Measurements from ENCODE around the gene ANKS1B. TPM values are rescaled to one million over a fixed set of nuclear protein-coding genes. Genes with fewer than 3 reads are reported as not detected.
A peak's percentile ranks its signal among the peaks of the same experiment; 100 is the strongest.

The ANKS1B gene
- polyA plus RNA-seq, 3 donors: not detected

- Histone ChIP-seq H4K20me1 (ENCODE audit: insufficient read depth, low read length) (no peaks in the 10 kb centered on the region), H3K36me3 (replicated peaks in 1 of 2; ENCODE audit: control insufficient read depth in 1 of 2, insufficient read depth in 2 of 2, low read length in 2 of 2) (no peaks in the 10 kb centered on the region), H3K9ac (ENCODE audit: insufficient read depth, low read length, poor library complexity, severe bottlenecking) (no peak overlapping the region), H3K79me2 (ENCODE audit: insufficient read depth, low read length) (no peaks in the 10 kb centered on the region), H3K4me1 (ENCODE audit: control insufficient read depth in 1 of 2, insufficient read depth in 2 of 2, low read length in 2 of 2) (no peaks in the 10 kb centered on the region), H3K4me2 (replicated peaks; ENCODE audit: extremely low read depth, low read length, poor library complexity, severe bottlenecking) (no peak overlapping the region), H3K27ac (ENCODE audit: low read depth in 1 of 2, low read length in 2 of 2) (no peak overlapping the region), H2AFZ (ENCODE audit: insufficient read depth, low read depth, low read length, poor library complexity, severe bottlenecking) (no peak overlapping the region), H3K9me3 (replicated peaks in 1 of 2; ENCODE audit: control insufficient read depth in 1 of 2, insufficient read depth in 1 of 2, low read length in 2 of 2) (peaks cover 0 to 11% of the 10 kb centered on the region in 2 donors), H3K4me3 (replicated peaks in 1 of 3; ENCODE audit: low read depth in 2 of 3, low read length in 3 of 3) (no peak overlapping the region), H3K27me3 (ENCODE audit: control insufficient read depth in 2 of 2, insufficient read depth in 2 of 2, low read length in 2 of 2) (peaks cover 51 to 61% of the 10 kb centered on the region in 2 donors)
- H3K4me3 Mint-ChIP-seq: peak overlapping the region in 1 of 2 donors; percentile 58
- no peak for TF ChIP-seq CTCF (IDR thresholded peaks at IDR 0.05)
- no peak for DNase-seq
- WGBS (ENCODE audit: insufficient coverage): 2% methylated on average over 58 of the region's 60 CpGs
- peaks cover 0 to 3% of the 10 kb centered on the region in 2 donors for H3K36me3 Mint-ChIP-seq
- no peaks in the 10 kb centered on the region for H3K4me1 Mint-ChIP-seq
- peaks cover 35 to 68% (median 54%) of the 10 kb centered on the region in 3 donors for H3K27me3 Mint-ChIP-seq (ENCODE audit: low read depth in 3 of 3)
- intact Hi-C loops (cut with micrococcal nuclease): no loop called here
- no peak overlapping the region for H3K27ac Mint-ChIP-seq
- peaks cover 0 to 3% (median 0%) of the 10 kb centered on the region in 7 donors for H3K9me3 Mint-ChIP-seq
Observed at GRCh38 chr12:98895086-98895651, 1089.6 kb downstream of the ANKS1B start.

DNA sequence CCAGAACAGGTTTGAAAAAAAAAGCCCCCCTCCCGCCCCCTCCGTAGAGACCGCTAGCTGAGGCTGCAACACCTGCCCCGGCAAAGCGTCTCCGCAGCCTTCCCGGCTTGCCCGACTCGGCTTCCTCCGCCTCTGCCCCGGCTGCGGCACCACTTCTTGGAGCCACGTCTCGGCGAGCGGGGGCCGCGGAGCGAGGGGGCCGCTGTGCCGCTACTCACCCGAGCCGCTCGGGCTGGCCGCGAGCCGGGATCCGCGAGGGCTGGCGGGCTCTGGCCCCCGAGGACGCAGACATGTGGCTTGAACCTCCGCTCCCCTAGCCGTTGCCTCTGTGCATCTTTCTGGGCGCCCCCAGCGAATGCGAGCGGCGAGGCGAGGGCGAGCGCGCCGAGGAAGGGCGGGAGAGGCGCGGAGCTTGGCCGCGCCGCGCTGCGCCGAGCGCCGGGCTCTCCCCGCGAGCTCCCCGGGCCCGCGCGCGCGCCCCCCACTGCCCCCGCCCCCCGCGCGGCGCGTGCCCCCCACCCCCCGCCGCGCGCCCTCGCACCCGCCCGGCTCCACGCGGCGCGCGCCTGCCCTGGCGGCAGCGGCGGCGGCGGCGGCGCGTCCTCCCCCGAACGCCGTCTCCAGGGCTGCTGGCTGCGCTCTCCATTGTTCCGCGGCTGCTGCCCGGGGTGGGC lies 1090.2 kb downstream of the ANKS1B start:
- Histone ChIP-seq H2AFZ (ENCODE audit: insufficient read depth, low read depth, low read length, poor library complexity, severe bottlenecking) (no peak overlapping the region), H3K9me3 (replicated peaks in 1 of 2; ENCODE audit: control insufficient read depth in 1 of 2, insufficient read depth in 1 of 2, low read length in 2 of 2) (peaks cover 0 to 11% of the 10 kb centered on the region in 2 donors), H3K9ac (ENCODE audit: insufficient read depth, low read length, poor library complexity, severe bottlenecking) (no peak overlapping the region), H4K20me1 (ENCODE audit: insufficient read depth, low read length) (no peaks in the 10 kb centered on the region), H3K4me1 (ENCODE audit: control insufficient read depth in 1 of 2, insufficient read depth in 2 of 2, low read length in 2 of 2) (no peaks in the 10 kb centered on the region), H3K36me3 (replicated peaks in 1 of 2; ENCODE audit: control insufficient read depth in 1 of 2, insufficient read depth in 2 of 2, low read length in 2 of 2) (no peaks in the 10 kb centered on the region), H3K27me3 (ENCODE audit: control insufficient read depth in 2 of 2, insufficient read depth in 2 of 2, low read length in 2 of 2) (peaks cover 53 to 61% of the 10 kb centered on the region in 2 donors), H3K79me2 (ENCODE audit: insufficient read depth, low read length) (no peaks in the 10 kb centered on the region), H3K4me3 (replicated peaks in 1 of 3; ENCODE audit: low read depth in 2 of 3, low read length in 3 of 3) (no peak overlapping the region), H3K27ac (ENCODE audit: low read depth in 1 of 2, low read length in 2 of 2) (no peak overlapping the region), H3K4me2 (replicated peaks; ENCODE audit: extremely low read depth, low read length, poor library complexity, severe bottlenecking) (no peak overlapping the region)
- TF ChIP-seq CTCF (IDR thresholded peaks at IDR 0.05): no peak
- intact Hi-C loops (cut with micrococcal nuclease): no loop called here
- DNase-seq: no peak
- peaks cover 0 to 3% of the 10 kb centered on the region in 2 donors for H3K36me3 Mint-ChIP-seq
- peaks cover 35 to 68% (median 54%) of the 10 kb centered on the region in 3 donors for H3K27me3 Mint-ChIP-seq (ENCODE audit: low read depth in 3 of 3)
- no peaks in the 10 kb centered on the region for H3K4me1 Mint-ChIP-seq
- H3K4me3 Mint-ChIP-seq: peak overlapping the region in 1 of 2 donors; percentile 7
- WGBS (ENCODE audit: insufficient coverage): under 1% methylated on average over 95 of the region's 96 CpGs
- H3K27ac Mint-ChIP-seq: no peak overlapping the region
- H3K9me3 Mint-ChIP-seq: peaks cover 0 to 3% (median 0%) of the 10 kb centered on the region in 7 donors

All from CD14-positive monocyte (primary cell).